Breast epithelium (tissue), 3 donors: ENCODE measurements around the gene BBS4.
"Not testable (repeated sequence)": the region's sequence is repeated elsewhere in the genome, so short reads cannot be mapped to it uniquely, and the experiment has no call there.

ENCODE experiments used
- CTCF ChIP-seq, 3 donors: fragments of 450-650 bp; IDR thresholded peaks; one replicate each; pipeline ENCODE4 v1.5.1; 2016 to 2017; ENCODE audit warnings: antibody characterized with exemption in 3 of 3, mild to moderate bottlenecking in 3 of 3, moderate library complexity in 3 of 3
- POLR2A ChIP-seq: fragments of 450-650 bp; IDR thresholded peaks from one replicate; pipeline ENCODE4 v1.6.1; 2016; ENCODE audit warnings: antibody characterized with exemption, mild to moderate bottlenecking, moderate library complexity
- POLR2AphosphoS5 ChIP-seq, 3 donors: sonication (generic); formaldehyde crosslinking; IDR thresholded peaks; one replicate each; pipeline ENCODE4 v1.6.1; 2017; ENCODE audit warnings: antibody characterized with exemption in 3 of 3

DNA sequence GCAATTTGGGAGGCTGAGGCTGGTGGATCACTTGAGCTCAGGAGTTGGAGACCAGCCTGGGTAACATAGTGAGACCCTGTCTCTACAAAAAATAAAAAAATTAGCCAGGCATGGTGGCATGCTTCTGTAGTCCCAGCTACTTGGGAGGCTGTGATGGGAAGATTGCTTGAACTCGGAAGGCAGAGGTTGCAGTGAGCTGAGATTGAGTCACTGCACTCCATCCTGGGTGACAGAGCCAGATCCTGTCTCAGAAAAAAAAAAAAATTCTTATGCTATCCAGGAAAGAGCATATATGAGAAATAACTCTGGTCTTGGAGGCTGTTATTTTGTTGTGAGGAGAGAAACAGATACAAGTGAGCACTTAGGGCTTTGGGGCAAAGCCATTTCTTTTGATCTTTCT lies 42.2 kb downstream of the BBS4 start:
- not testable (repeated sequence) for TF ChIP-seq CTCF (IDR thresholded peaks at IDR 0.05); POLR2AphosphoS5 (IDR thresholded peaks at IDR 0.05); POLR2A
